Type B pancreatic cell (in vitro differentiated cells): ENCODE data around the gene WT1. TPM values are rescaled to one million over a fixed set of nuclear protein-coding genes. Genes with fewer than 3 reads are reported as not detected.

Experiments
- DNase-seq: peaks from one replicate; pipeline ENCODE4 v3.0.0; 2021; ENCODE audit warnings: mixed read lengths; ENCODE audit not compliant: unreplicated experiment; ENCODE audit errors: extremely low spot score
- H3K27ac Mint-ChIP-seq: 2 replicates; pipeline ENCODE4 v1.8.0; 2021; ENCODE audit warnings: mild to moderate bottlenecking, mixed read lengths
- H3K27me3 Mint-ChIP-seq: 2 replicates; pipeline ENCODE4 v1.8.0; 2021; ENCODE audit warnings: mixed read lengths
- H3K36me3 Mint-ChIP-seq: 2 replicates; pipeline ENCODE4 v1.8.0; 2021; ENCODE audit warnings: mixed read lengths
- H3K4me1 Mint-ChIP-seq: one replicate; pipeline ENCODE4 v1.8.0; 2021; ENCODE audit warnings: mixed read lengths; ENCODE audit not compliant: unreplicated experiment
- H3K4me3 Mint-ChIP-seq: 2 replicates; pipeline ENCODE4 v1.8.0; 2021; ENCODE audit warnings: mild to moderate bottlenecking, mixed read lengths
- H3K9me3 Mint-ChIP-seq: 2 replicates; pipeline ENCODE4 v1.8.0; 2021; ENCODE audit warnings: mixed read lengths
- total RNA-seq: library from RNA; stranded (reverse); gene quantifications from 2 replicates; pipeline ENCODE4 v1.2.1, GENCODE V29; 2021; ENCODE audit warnings: low replicate concordance
- TF ChIP-seq, protein P1 (sequence below): fragments of 200-600 bp; sonication (generic); conservative IDR thresholded peaks from 2 replicates; pipeline ENCODE4 v1.5.0; 2021; ENCODE audit warnings: antibody characterized with exemption, mild to moderate bottlenecking

WT1 gene
- total RNA-seq, 1 donor from 2014 or later: 5.2 TPM

DNA sequence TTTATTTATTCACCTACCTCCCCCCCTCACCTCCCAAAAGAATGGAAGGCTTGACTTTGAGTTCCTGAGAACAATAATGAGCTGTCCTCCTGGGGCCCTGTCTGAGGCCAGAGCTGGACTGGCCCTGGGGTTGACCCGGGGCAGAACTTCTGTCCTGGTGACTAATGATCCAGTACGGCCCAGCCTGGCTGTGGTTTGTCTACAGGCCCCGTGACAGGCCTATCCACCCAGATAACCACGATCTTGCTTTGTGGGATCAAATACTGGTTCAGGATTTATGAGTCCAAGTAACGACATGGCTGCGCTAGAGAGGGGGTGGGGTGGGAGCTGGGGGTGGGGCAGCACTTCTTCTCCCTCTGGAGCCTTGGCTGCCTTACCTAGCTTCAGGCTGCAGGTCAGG, 81.5 kb downstream of the WT1 start:
- DNase-seq: no peak
- H3K9me3 Mint-ChIP-seq: no peaks in the 10 kb centered on the region
- H3K27ac Mint-ChIP-seq: no peak overlapping the region
- TF ChIP-seq, protein P1, sequence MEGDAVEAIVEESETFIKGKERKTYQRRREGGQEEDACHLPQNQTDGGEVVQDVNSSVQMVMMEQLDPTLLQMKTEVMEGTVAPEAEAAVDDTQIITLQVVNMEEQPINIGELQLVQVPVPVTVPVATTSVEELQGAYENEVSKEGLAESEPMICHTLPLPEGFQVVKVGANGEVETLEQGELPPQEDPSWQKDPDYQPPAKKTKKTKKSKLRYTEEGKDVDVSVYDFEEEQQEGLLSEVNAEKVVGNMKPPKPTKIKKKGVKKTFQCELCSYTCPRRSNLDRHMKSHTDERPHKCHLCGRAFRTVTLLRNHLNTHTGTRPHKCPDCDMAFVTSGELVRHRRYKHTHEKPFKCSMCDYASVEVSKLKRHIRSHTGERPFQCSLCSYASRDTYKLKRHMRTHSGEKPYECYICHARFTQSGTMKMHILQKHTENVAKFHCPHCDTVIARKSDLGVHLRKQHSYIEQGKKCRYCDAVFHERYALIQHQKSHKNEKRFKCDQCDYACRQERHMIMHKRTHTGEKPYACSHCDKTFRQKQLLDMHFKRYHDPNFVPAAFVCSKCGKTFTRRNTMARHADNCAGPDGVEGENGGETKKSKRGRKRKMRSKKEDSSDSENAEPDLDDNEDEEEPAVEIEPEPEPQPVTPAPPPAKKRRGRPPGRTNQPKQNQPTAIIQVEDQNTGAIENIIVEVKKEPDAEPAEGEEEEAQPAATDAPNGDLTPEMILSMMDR: no peak
- peaks cover 46% of the 10 kb centered on the region for H3K4me1 Mint-ChIP-seq
- H3K27me3 Mint-ChIP-seq: peaks cover 24% of the 10 kb centered on the region
- no peaks in the 10 kb centered on the region for H3K36me3 Mint-ChIP-seq
- H3K4me3 Mint-ChIP-seq: no peak overlapping the region

DNA sequence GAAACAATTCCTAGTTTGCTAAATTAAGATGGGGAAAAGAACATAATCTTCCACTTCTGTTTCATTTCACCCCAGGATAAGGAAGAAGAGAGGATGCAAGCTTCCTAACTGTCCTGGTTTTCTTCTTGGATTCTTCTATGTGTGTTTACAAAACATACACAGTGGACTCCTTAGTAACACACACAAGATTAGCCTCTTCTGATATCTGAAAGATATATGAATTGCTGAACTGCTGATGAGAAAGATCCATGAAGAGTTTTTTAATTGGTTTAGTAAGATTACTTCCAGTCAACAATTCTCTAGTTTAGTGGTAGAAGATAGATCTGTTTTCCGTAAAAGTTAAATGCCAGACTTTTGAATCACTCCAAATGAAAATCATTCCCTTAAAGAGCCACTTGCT, 86.8 kb downstream of the WT1 start:
- DNase-seq: no peak
- Mint-ChIP-seq H3K9me3 (no peaks in the 10 kb centered on the region), H3K27ac (no peak overlapping the region), H3K27me3 (peaks cover 12% of the 10 kb centered on the region), H3K4me3 (no peak overlapping the region), H3K36me3 (no peaks in the 10 kb centered on the region), H3K4me1 (peaks cover 38% of the 10 kb centered on the region)
- TF ChIP-seq, protein P1: no peak

DNA sequence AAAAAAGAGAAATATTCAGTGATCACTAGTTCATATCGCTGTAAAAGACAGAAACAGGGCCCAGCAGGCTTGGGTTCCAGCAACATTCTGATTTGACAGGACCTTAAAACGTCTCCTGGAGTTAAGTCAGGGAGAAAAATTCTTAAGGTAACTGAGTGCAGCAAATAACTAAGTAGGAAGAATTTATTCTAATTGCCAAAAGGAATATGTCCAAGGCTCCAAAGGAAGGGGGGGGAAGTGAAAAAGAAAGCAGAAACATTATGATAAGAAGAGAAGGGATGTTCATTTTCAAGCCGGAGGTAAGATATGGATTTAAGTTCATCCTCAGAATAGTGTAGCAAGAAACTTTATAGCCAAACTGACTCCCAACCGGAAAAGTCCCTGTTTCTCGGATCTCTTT, 90.4 kb downstream of the WT1 start:
- DNase-seq: no peak
- no peak overlapping the region for H3K4me3 Mint-ChIP-seq
- H3K36me3 Mint-ChIP-seq: no peaks in the 10 kb centered on the region
- H3K4me1 Mint-ChIP-seq: peaks cover 24% of the 10 kb centered on the region
- TF ChIP-seq, protein P1: no peak
- H3K27me3 Mint-ChIP-seq: peaks cover 6% of the 10 kb centered on the region
- H3K9me3 Mint-ChIP-seq: no peaks in the 10 kb centered on the region
- no peak overlapping the region for H3K27ac Mint-ChIP-seq

DNA sequence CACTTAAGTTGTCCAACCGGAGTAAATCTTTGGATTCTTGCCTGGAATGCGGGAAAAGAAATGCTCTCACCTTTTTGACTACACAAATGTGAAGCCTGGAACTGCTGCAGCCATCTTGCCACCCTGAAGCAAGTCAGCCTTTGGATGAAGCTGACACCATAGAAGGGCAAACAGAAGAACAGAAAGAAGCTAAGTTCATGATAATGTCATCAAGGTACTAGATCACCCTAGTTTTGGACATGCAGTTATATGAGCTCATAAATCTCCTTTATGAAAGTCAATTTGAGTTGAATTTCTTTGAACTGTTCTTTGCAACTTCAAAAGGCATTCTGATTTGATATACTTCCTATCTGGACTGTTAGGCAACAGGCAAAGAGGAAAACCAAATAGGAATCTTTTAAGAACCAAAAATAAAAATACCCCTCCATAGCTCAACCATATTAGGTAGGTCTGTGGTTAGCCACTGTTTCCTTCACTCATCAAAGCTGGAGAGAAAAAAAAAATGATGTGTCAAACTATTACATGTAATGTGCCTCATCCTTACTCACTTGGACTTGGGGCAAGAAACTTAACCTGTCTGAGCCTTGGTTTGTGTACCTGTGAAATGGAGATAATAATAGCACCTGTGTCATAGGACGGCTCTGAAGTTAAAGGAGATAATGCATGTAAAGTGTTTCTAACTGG, 91.9 kb downstream of the WT1 start:
- Mint-ChIP-seq H3K27ac (no peak overlapping the region), H3K36me3 (no peaks in the 10 kb centered on the region), H3K9me3 (no peaks in the 10 kb centered on the region), H3K4me1 (peaks cover 24% of the 10 kb centered on the region), H3K4me3 (no peak overlapping the region), H3K27me3 (peaks cover 5% of the 10 kb centered on the region)
- TF ChIP-seq, protein P1: no peak
- no peak for DNase-seq

DNA sequence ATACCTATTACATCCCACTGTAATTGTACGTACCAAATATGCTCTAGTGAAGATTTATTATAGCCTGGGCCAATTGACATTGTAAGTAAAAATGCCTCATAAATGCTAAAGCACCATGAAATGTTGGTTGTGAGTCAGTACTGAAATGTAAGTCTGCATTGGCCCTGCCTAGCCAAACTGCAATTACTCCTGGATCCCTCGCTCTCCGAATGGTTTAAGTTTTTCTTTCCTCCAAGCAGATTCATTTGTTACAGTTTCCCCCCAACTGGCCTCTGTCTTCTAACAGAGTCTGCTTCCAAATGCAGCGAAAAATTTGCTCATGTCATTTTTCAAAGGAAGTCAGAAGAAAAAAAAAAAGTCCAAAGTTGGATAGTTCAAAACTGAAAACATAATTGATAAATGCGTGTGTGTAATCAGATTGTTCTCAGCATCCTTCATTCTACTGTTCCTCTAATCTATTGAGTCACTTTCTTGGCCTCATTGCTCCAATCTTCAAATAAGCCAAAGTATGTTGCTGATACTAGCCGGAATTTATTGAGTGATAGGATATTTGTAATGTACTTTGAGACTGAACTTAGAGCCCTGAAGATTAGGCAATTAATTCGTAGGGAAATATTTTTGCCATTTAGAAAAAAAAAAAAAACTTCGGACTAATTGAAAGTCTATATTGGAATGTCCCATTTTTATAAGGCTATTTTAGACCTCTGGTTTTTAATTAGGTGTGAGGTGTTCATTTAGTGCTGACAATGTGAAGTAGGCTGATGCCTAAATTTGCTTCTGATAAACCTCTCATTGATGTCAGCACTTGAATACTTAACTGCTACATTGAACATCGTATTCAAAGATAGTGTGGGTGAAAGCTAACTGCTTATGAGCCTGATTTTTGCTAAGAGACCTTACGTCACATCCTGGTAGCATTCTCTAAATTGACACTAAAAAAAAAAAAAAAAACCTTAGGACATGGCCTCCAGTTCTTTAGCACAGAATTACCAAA, 93.4 kb downstream of the WT1 start:
- H3K9me3 Mint-ChIP-seq: no peaks in the 10 kb centered on the region
- TF ChIP-seq, protein P1: no peak
- no peak for DNase-seq
- H3K36me3 Mint-ChIP-seq: no peaks in the 10 kb centered on the region
- H3K27ac Mint-ChIP-seq: no peak overlapping the region
- H3K4me1 Mint-ChIP-seq: peaks cover 24% of the 10 kb centered on the region
- H3K4me3 Mint-ChIP-seq: no peak overlapping the region
- peaks cover 3% of the 10 kb centered on the region for H3K27me3 Mint-ChIP-seq
